Right lobe of liver (tissue), 6 donors: ENCODE data around the gene LSM10. TPM values are rescaled to one million over a fixed set of nuclear protein-coding genes. Genes with fewer than 3 reads are reported as not detected.

Experiments used
- ATAC-seq, 4 donors: fragments of 200-7000 bp; cut with Tn5 transposase; one replicate each; pipeline ENCODE4 v1.9.1; 2020; ENCODE audit warnings: mild to moderate bottlenecking in 4 of 4, moderate library complexity in 4 of 4
- DNase-seq, 3 donors: peaks; one replicate each; pipeline ENCODE4 v3.0.0-alpha.2; 2020
- H3K27ac ChIP-seq, 3 donors: fragments of 200-600 bp; one replicate each; pipeline ENCODE4 v1.8.0; 2022
- H3K27me3 ChIP-seq, 2 donors: fragments of 200-600 bp; one replicate each; pipeline ENCODE4 v1.8.0; 2022
- H3K36me3 ChIP-seq, 4 donors: fragments of 200-600 bp; sonication (generic) in 1 of 4; one replicate each; pipeline versions ENCODE4 v1.5.1 to v1.8.0; 2017 to 2022; ENCODE audit warnings: control low read depth in 1 of 4
- H3K4me1 ChIP-seq, 4 donors: fragments of 200-600 bp; sonication (generic) in 1 of 4; one replicate each; pipeline versions ENCODE4 v1.5.1 to v1.8.0; 2017 to 2022; ENCODE audit warnings: control low read depth in 1 of 4
- H3K4me3 ChIP-seq, 3 donors: fragments of 200-600 bp; one replicate each; pipeline ENCODE4 v1.8.0; 2022
- H3K9me3 ChIP-seq, 4 donors: fragments of 200-600 bp; sonication (generic) in 1 of 4; one replicate each; pipeline versions ENCODE4 v1.5.1 to v1.8.0; 2017 to 2022; ENCODE audit warnings: control low read depth in 1 of 4
- POLR2A ChIP-seq: fragments of 450-650 bp; IDR thresholded peaks from one replicate; pipeline ENCODE4 v1.6.1; 2017; ENCODE audit warnings: antibody characterized with exemption, mild to moderate bottlenecking
- WGBS: methylation state at CpG from one replicate; pipeline ENCODE4 v1.1.6; 2018; ENCODE audit warnings: low coverage, low lambda C conversion rate; ENCODE audit not compliant: insufficient coverage; ENCODE audit errors: missing lambda C conversion rate; 5-methylcytosine and 5-hydroxymethylcytosine counted together
- intact Hi-C, 2 donors: fragments of 100-400 bp; cut with DNase I; formaldehyde crosslinking; loops; one replicate each; pipeline versions ENCODE4 v1.11.2 to v1.14.1; 2022
- total RNA-seq, 6 experiments: library from RNA; depleted of rRNA in 2 of 6; stranded (reverse); fragments of >200 nt in 2 of 6; fragmentation: NEBNext Ultra II Directional in 3 of 6; extraction: Animal tissue kit (Norgen Biotek cat#: 25700) in 3 of 6; gene quantifications; one replicate each; pipeline versions ENCODE4 v1.1.0 to v1.2.4, GENCODE V29; 2016 to 2023
- TF ChIP-seq, protein P1 (sequence below), 4 donors: fragments of 200-600 bp in 3 of 4; fragments of 450-650 bp in 1 of 4; IDR thresholded peaks; one replicate each; pipeline versions ENCODE4 v1.5.1 to v1.8.0; 2016 to 2022; ENCODE audit warnings: antibody characterized with exemption in 4 of 4, mild to moderate bottlenecking in 2 of 4
- donor health status: DM: no; HTN: yes; CAD: no.
- donor health status: DM: no; HTN: no; CAD: no.
- donor health status: DM: no; HTN: no; CAD: no.
- donor health status: DM: no; HTN: yes; CAD: no.
- donor health status: DM: no; HTN: yes; CAD: no.

The LSM10 gene
- total RNA-seq, 6 experiments from 2014 or later, result 15.2 to 42.0 (median 22.3) TPM

DNA sequence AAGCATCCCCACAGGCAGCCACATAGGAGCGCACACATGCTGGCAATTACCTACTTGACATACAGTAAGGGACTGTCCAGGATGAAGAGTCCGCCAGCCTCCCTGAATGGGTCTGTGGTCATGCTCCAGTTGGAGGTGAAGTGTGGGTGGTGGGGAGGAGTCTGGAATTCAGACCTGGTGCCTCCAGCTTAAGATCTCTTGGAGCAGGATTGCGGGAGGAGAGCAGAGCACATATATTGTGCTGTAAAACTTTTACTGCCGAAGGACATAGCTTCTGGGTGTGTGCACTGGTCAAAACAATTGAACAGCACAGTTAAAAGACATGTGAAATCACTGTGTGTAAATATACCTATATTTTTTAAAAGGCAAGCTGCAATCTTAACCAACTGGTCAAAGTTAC lies 29.9 kb downstream of the LSM10 start:
- TF ChIP-seq POLR2A, result no peak
- TF ChIP-seq, protein P1, sequence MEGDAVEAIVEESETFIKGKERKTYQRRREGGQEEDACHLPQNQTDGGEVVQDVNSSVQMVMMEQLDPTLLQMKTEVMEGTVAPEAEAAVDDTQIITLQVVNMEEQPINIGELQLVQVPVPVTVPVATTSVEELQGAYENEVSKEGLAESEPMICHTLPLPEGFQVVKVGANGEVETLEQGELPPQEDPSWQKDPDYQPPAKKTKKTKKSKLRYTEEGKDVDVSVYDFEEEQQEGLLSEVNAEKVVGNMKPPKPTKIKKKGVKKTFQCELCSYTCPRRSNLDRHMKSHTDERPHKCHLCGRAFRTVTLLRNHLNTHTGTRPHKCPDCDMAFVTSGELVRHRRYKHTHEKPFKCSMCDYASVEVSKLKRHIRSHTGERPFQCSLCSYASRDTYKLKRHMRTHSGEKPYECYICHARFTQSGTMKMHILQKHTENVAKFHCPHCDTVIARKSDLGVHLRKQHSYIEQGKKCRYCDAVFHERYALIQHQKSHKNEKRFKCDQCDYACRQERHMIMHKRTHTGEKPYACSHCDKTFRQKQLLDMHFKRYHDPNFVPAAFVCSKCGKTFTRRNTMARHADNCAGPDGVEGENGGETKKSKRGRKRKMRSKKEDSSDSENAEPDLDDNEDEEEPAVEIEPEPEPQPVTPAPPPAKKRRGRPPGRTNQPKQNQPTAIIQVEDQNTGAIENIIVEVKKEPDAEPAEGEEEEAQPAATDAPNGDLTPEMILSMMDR (IDR thresholded peaks at IDR 0.05), result no peak
- intact Hi-C loops, result no loop called here
- WGBS, result 96% methylated on average over 3 of the region's 4 CpGs
- ATAC-seq (no peak), DNase-seq (no peak)
- Histone ChIP-seq H3K4me3 (no peak overlapping the region), H3K36me3 (peaks cover 0 to 16% (median 0%) of the 10 kb centered on the region in 4 donors), H3K4me1 (peaks cover 0 to 20% (median 1%) of the 10 kb centered on the region in 4 donors), H3K9me3 (no peaks in the 10 kb centered on the region), H3K27ac (no peak overlapping the region), H3K27me3 (no peaks in the 10 kb centered on the region)

- DNase-seq (no peak), ATAC-seq (no peak)
- Histone ChIP-seq H3K36me3 (peaks cover 0 to 23% (median 3%) of the 10 kb centered on the region in 4 donors), H3K4me1 (peaks cover 0 to 16% (median 0%) of the 10 kb centered on the region in 4 donors), H3K27me3 (no peaks in the 10 kb centered on the region), H3K9me3 (no peaks in the 10 kb centered on the region), H3K4me3 (no peak overlapping the region), H3K27ac (no peak overlapping the region)
- TF ChIP-seq, protein P1 (IDR thresholded peaks at IDR 0.05), result no peak
- intact Hi-C loops, result no loop called here
- WGBS, result 50% methylated on average over 1 of the region's 5 CpGs
Observed at GRCh38 chr1:36367066-36367465, 30.6 kb downstream of the LSM10 start.

DNA sequence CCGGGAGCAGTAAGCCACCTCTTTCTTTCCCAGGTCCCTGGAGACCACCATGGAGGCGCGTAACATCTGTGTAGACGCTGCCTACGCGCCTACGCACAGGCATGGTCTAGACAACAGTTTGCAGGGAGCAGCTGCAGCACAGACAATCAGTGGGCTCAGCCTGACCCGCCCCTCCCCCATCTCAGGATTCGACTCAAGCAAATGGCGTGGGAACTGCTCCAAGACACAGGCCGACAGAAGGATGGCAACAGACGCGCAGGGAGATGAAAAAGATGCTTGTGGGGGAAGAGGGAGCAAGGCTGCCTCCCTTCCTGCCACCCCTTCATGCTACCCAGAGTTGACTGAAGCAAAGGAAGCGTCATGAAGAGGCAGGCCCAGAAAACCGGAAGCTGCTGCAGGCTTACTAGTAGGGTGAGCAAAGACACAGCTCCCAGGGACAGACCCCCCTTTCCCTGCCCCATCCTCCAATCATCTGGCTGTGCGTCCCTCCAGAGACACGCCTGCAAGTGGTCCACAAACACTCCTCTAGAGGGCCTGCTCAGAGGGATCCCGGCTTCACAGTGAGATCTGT lies 31.5 kb downstream of the LSM10 start:
- Histone ChIP-seq H3K4me1 (peaks cover 0 to 7% (median 0%) of the 10 kb centered on the region in 4 donors), H3K36me3 (peaks cover 0 to 25% (median 7%) of the 10 kb centered on the region in 4 donors), H3K4me3 (no peak overlapping the region), H3K27ac (peak overlapping the region; percentile 27 to 42 (median 41)), H3K9me3 (no peaks in the 10 kb centered on the region), H3K27me3 (no peaks in the 10 kb centered on the region)
- intact Hi-C loops, result no loop called here
- DNase-seq (peak in 1 of 3 donors; percentile 36), ATAC-seq (peak; percentile 16 to 57 (median 42))
- TF ChIP-seq POLR2A, result no peak
- TF ChIP-seq, protein P1 (IDR thresholded peaks at IDR 0.05), result no peak
- WGBS, result 58% methylated on average over 15 of the region's 18 CpGs

DNA sequence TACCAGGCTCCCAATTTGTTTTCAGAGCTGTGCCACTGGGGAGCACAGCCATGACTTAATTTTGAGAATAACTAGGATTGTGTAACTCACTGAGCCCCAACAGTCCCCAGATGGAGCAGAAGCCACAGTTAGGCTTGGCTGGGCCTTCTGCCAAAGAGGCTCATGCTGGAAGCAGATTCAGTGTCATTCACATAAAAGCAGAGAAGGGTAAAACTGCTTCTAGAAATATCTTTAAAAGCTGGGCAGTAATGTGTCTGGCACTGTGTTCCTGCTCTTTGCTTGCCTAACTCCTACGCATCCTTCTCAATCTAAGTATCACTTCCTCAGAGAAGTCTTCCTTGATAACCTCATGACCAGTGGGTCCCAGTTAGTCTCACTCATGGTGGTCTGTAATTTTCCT lies 32.3 kb downstream of the LSM10 start:
- peak in 2 of 4 donors; percentile 12 to 37 for ATAC-seq
- peak in 1 of 3 donors; percentile 38 for DNase-seq
- Histone ChIP-seq H3K9me3 (no peaks in the 10 kb centered on the region), H3K27ac (peak overlapping the region in 2 of 3 donors; percentile 27 to 41), H3K4me3 (no peak overlapping the region), H3K4me1 (peaks cover 0 to 6% (median 0%) of the 10 kb centered on the region in 4 donors), H3K36me3 (peaks cover 0 to 25% (median 7%) of the 10 kb centered on the region in 4 donors), H3K27me3 (no peaks in the 10 kb centered on the region)
- WGBS, result 38% methylated on average over 1 of the region's 1 CpG
- intact Hi-C loops, result no loop called here
- TF ChIP-seq, protein P1 (IDR thresholded peaks at IDR 0.05), result no peak
- TF ChIP-seq POLR2A, result no peak
